BE2C (cell line): ENCODE measurements around the gene HSD11B1.

ENCODE experiments used
- DNase-seq: peaks from one replicate; pipeline ENCODE4 v3.0.0-alpha.2; 2020
- H3K27me3 ChIP-seq: fragments of 250-450 bp; sonication (Bioruptor Pico); 2 replicates; pipeline ENCODE4 v1.5.1; 2020; ENCODE audit warnings: mild to moderate bottlenecking
- H3K36me3 ChIP-seq: fragments of 250-450 bp; sonication (Bioruptor Pico); 2 replicates; pipeline ENCODE4 v1.5.1; 2020; ENCODE audit warnings: mild to moderate bottlenecking
- H3K4me1 ChIP-seq: fragments of 250-450 bp; sonication (Bioruptor Pico); 2 replicates; pipeline ENCODE4 v1.5.1; 2020
- H3K4me3 ChIP-seq: 2 replicates; pipeline ENCODE4 v1.5.1; 2011; ENCODE audit warnings: low read depth, low read length
- H3K9me3 ChIP-seq: fragments of 250-450 bp; sonication (Bioruptor Pico); 2 replicates; pipeline ENCODE4 v1.5.1; 2020
- CTCF ChIP-seq: IDR thresholded peaks from 2 replicates; pipeline ENCODE4 v1.5.1; 2012; ENCODE audit warnings: mild to moderate bottlenecking, low read depth, low read length

The HSD11B1 gene

GRCh38 chr1:209723756-209724693, 19.4 kb downstream of the HSD11B1 start:
- no peaks in the 10 kb centered on the region; the same call in 1 of the 2 replicates for H3K4me1 ChIP-seq
- H3K4me3 ChIP-seq: no peak overlapping the region
- H3K9me3 ChIP-seq: no peaks in the 10 kb centered on the region
- no peak for TF ChIP-seq CTCF
- H3K27me3 ChIP-seq: no peaks in the 10 kb centered on the region; the same call in 1 of the 2 replicates
- H3K36me3 ChIP-seq: no peaks in the 10 kb centered on the region
- no peak for DNase-seq

GRCh38 chr1:209727286-209727685, 22.6 kb downstream of the HSD11B1 start:
- TF ChIP-seq CTCF: no peak
- Histone ChIP-seq H3K9me3 (no peaks in the 10 kb centered on the region), H3K4me1 (no peaks in the 10 kb centered on the region; the same call in 1 of the 2 replicates), H3K4me3 (no peak overlapping the region), H3K36me3 (no peaks in the 10 kb centered on the region), H3K27me3 (no peaks in the 10 kb centered on the region; the same call in 1 of the 2 replicates)
- no peak for DNase-seq

DNA sequence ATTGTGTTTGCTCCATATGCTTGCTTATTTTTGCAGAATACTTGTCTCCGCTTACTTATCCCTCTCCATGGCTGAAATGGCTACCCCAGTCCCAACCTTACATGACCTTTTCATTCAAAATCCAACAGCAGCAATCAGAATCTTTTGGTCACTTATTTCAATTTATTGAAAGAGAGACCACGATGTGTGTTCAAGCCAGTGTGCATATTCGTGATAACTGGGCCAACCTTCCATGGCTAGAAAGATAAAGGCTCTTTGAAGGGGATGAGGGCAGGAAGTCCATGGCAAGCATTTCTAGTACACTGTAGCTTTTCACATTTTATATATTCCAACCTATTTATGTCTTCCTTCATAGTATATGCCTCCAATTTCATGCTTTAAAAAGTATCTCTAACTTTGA, 23.1 kb downstream of the HSD11B1 start:
- Histone ChIP-seq H3K4me3 (no peak overlapping the region), H3K4me1 (no peaks in the 10 kb centered on the region; the same call in 1 of the 2 replicates), H3K27me3 (no peaks in the 10 kb centered on the region; the same call in 1 of the 2 replicates), H3K36me3 (no peaks in the 10 kb centered on the region), H3K9me3 (no peaks in the 10 kb centered on the region)
- TF ChIP-seq CTCF: no peak
- DNase-seq: no peak

DNA sequence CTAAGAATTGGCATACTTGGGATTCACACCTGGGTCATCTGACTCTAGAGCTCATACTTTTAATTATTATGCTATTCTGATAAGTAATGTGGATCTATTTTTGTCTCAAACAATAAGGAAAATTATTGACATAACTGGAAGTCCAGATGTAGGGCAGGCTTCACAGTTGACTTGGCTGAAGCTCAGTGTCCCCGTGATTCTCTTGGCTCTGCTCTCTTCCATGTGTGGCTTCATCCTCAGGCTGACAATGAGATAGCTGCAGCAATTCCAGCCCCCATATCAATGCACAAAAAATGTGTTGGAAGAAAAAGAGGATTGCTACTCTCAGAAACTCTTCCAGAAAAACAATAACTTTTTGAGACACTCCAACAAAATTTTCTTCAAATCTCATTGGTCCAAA, 23.8 kb downstream of the HSD11B1 start:
- no peak for TF ChIP-seq CTCF
- Histone ChIP-seq H3K4me3 (no peak overlapping the region), H3K4me1 (no peaks in the 10 kb centered on the region; the same call in 1 of the 2 replicates), H3K27me3 (no peaks in the 10 kb centered on the region; the same call in 1 of the 2 replicates), H3K9me3 (no peaks in the 10 kb centered on the region), H3K36me3 (no peaks in the 10 kb centered on the region)
- no peak for DNase-seq

- Histone ChIP-seq H3K9me3 (no peaks in the 10 kb centered on the region), H3K27me3 (no peaks in the 10 kb centered on the region; the same call in 1 of the 2 replicates), H3K4me3 (no peak overlapping the region), H3K36me3 (no peaks in the 10 kb centered on the region), H3K4me1 (no peaks in the 10 kb centered on the region; the same call in 1 of the 2 replicates)
- no peak for TF ChIP-seq CTCF
- no peak for DNase-seq
Observed at GRCh38 chr1:209729436-209729835, 24.8 kb downstream of the HSD11B1 start.

DNA sequence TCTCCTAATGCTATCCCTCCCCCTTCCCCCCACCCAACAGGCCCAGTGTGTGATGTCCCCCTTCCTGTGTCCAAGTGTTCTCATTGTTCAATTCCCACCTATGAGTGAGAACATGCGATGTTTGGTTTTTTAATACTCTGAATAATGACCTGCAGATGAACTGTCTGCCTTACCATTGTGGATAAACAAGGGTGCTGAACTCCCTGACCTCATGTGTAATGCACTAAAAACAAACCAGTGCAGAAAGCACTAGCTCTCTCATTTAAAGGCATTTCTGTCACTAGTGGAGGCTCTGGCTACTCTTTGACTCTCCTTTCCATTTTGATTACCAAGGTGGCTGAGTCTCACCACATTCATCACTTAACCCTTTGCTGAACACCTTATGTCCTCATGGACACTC, 28.1 kb downstream of the HSD11B1 start:
- H3K4me3 ChIP-seq: no peak overlapping the region
- TF ChIP-seq CTCF: no peak
- no peaks in the 10 kb centered on the region for H3K9me3 ChIP-seq
- no peaks in the 10 kb centered on the region for H3K36me3 ChIP-seq
- peaks cover 4% of the 10 kb centered on the region for H3K27me3 ChIP-seq
- no peaks in the 10 kb centered on the region; the same call in 1 of the 2 replicates for H3K4me1 ChIP-seq
- no peak for DNase-seq
